PC-9 (cell line): Measurements from ENCODE around the gene SNTG2. TPM values are rescaled to one million over a fixed set of nuclear protein-coding genes. Genes with fewer than 3 reads are reported as not detected.

Experiments used
- BruUV-seq: library from RNA; stranded (reverse); fragments of 400-500 nt; replicated peaks from 2 replicates; lab custom pipeline; 2021; lab: Mats Ljungman, UMichigan
- CTCF ChIA-PET: fragments of 300-600 bp; sonication (Branson Sonifier 250); formaldehyde crosslinking; loops from one replicate; lab custom pipeline; 2022; ENCODE audit warnings: antibody characterized with exemption; lab: Charles Lee
- POLR2A ChIA-PET: fragments of 300-600 bp; sonication (Branson Sonifier 250); formaldehyde crosslinking; loops from one replicate; lab custom pipeline; 2022; ENCODE audit warnings: antibody characterized with exemption; ENCODE audit not compliant: unreplicated experiment; lab: Charles Lee
- DNase-seq, 2 experiments: peaks; one replicate each; pipeline versions ENCODE4 v3.0.0 to v3.0.0-alpha.2; 2015 to 2022; ENCODE audit warnings: mixed read lengths in 1 of 2
- H2AFZ ChIP-seq: fragments of 200-600 bp; sonication (generic); 2 replicates; pipeline ENCODE4 v1.8.1; 2017; ENCODE audit warnings: antibody characterized with exemption
- H3F3A ChIP-seq: fragments of 200-600 bp; sonication (generic); 2 replicates; pipeline ENCODE4 v1.8.1; 2017; ENCODE audit warnings: antibody characterized with exemption, mild to moderate bottlenecking, low read depth; ENCODE audit not compliant: insufficient read depth
- H3K27ac ChIP-seq: fragments of 200-600 bp; sonication (generic); 2 replicates; pipeline ENCODE4 v1.6.1; 2016; ENCODE audit warnings: mixed run types
- H3K27me3 ChIP-seq: fragments of 200-600 bp; sonication (generic); 2 replicates; pipeline ENCODE4 v1.6.1; 2016; ENCODE audit warnings: low read depth, mixed run types; ENCODE audit not compliant: insufficient read depth
- H3K36me3 ChIP-seq: fragments of 200-600 bp; sonication (generic); 2 replicates; pipeline ENCODE4 v1.6.1; 2016; ENCODE audit warnings: low read depth, mixed run types
- H3K4me1 ChIP-seq: fragments of 200-600 bp; sonication (generic); replicated peaks from 2 replicates; pipeline ENCODE4 v1.6.1; 2016; ENCODE audit warnings: mixed run types; ENCODE audit not compliant: insufficient read depth
- H3K4me2 ChIP-seq: fragments of 200-600 bp; sonication (generic); 2 replicates; pipeline ENCODE4 v1.6.1; 2017; ENCODE audit warnings: mixed run types
- H3K4me3 ChIP-seq: fragments of 200-600 bp; sonication (generic); 2 replicates; pipeline ENCODE4 v1.6.1; 2016; ENCODE audit warnings: mixed run types
- H3K79me2 ChIP-seq: fragments of 200-600 bp; sonication (generic); 2 replicates; pipeline ENCODE4 v1.6.1; 2017; ENCODE audit warnings: low read depth, mixed run types
- H3K9me2 ChIP-seq: fragments of 200-600 bp; sonication (generic); 2 replicates; pipeline ENCODE4 v1.8.1; 2017; ENCODE audit warnings: mild to moderate bottlenecking; ENCODE audit not compliant: insufficient read depth
- H3K9me3 ChIP-seq: fragments of 200-600 bp; sonication (generic); 2 replicates; pipeline ENCODE4 v1.8.1; 2016; ENCODE audit warnings: low read depth; ENCODE audit not compliant: insufficient read depth
- H4K20me1 ChIP-seq: fragments of 200-600 bp; sonication (generic); 2 replicates; pipeline ENCODE4 v1.8.1; 2017; ENCODE audit not compliant: insufficient read depth
- CTCF ChIP-seq: fragments of 200-600 bp; sonication (generic); conservative IDR thresholded peaks from 2 replicates; pipeline ENCODE4 v1.6.1; 2017; ENCODE audit warnings: mixed run types, antibody characterized with exemption, mild to moderate bottlenecking, moderate library complexity
- EZH2 ChIP-seq: fragments of 200-600 bp; sonication (generic); IDR thresholded peaks from 2 replicates; pipeline ENCODE4 v1.8.0; 2017; ENCODE audit warnings: antibody characterized with exemption, low read depth
- intact Hi-C: fragments of 100-400 bp; cut with micrococcal nuclease; formaldehyde crosslinking; loops from one replicate; pipeline ENCODE4 v1.10.0; 2022; ENCODE audit not compliant: unreplicated experiment
- total RNA-seq: library from RNA; stranded (reverse); gene quantifications from 2 replicates; pipeline ENCODE4 v1.2.3, GENCODE V29; 2021

The SNTG2 gene
- total RNA-seq, 1 experiment from 2014 or later, result not detected

- Histone ChIP-seq H3K36me3 (no peaks in the 10 kb centered on the region), H3K27me3 (peaks cover 99% of the 10 kb centered on the region), H3F3A (no peaks in the 10 kb centered on the region), H3K4me2 (no peak overlapping the region), H3K9me2 (no peaks in the 10 kb centered on the region), H3K79me2 (no peaks in the 10 kb centered on the region), H3K9me3 (no peaks in the 10 kb centered on the region), H3K4me1 (no peaks in the 10 kb centered on the region), H2AFZ (no peak overlapping the region), H4K20me1 (no peaks in the 10 kb centered on the region), H3K4me3 (no peak overlapping the region), H3K27ac (no peak overlapping the region)
- CTCF ChIA-PET, result no interaction called here
- POLR2A ChIA-PET, result no interaction called here
- no TSS peak for BruUV-seq
- intact Hi-C loops, result no loop called here
- DNase-seq, result no peak
- no peak for TF ChIP-seq EZH2
- TF ChIP-seq CTCF, result no peak
Observed at GRCh38 chr2:920573-920972, 30.1 kb upstream of the SNTG2 start.

- CTCF ChIA-PET, result no interaction called here
- Histone ChIP-seq H3K36me3 (no peaks in the 10 kb centered on the region), H3K4me2 (no peak overlapping the region), H3K79me2 (no peaks in the 10 kb centered on the region), H3K27me3 (peaks cover 99% of the 10 kb centered on the region), H3K27ac (no peak overlapping the region), H3K9me2 (no peaks in the 10 kb centered on the region), H3K9me3 (no peaks in the 10 kb centered on the region), H2AFZ (no peak overlapping the region), H4K20me1 (no peaks in the 10 kb centered on the region), H3K4me1 (no peaks in the 10 kb centered on the region), H3F3A (no peaks in the 10 kb centered on the region), H3K4me3 (no peak overlapping the region)
- TF ChIP-seq CTCF (no peak), EZH2 (no peak)
- POLR2A ChIA-PET, result no interaction called here
- DNase-seq, result no peak
- intact Hi-C loops, result no loop called here
- BruUV-seq, result no TSS peak
Observed at GRCh38 chr2:920999-921398, 29.6 kb upstream of the SNTG2 start.

GRCh38 chr2:922185-922584, 28.5 kb upstream of the SNTG2 start:
- no peak for TF ChIP-seq CTCF
- TF ChIP-seq EZH2, result no peak
- no peak for DNase-seq
- intact Hi-C loops, result no loop called here
- no peaks in the 10 kb centered on the region for H3K9me2 ChIP-seq
- no peak overlapping the region for H3K4me2 ChIP-seq
- POLR2A ChIA-PET, result no interaction called here
- no peaks in the 10 kb centered on the region for H3K4me1 ChIP-seq
- CTCF ChIA-PET, result no interaction called here
- H2AFZ ChIP-seq, result no peak overlapping the region
- no peaks in the 10 kb centered on the region for H3K36me3 ChIP-seq
- no peak overlapping the region for H3K4me3 ChIP-seq
- no peaks in the 10 kb centered on the region for H4K20me1 ChIP-seq
- H3K9me3 ChIP-seq, result no peaks in the 10 kb centered on the region
- H3K79me2 ChIP-seq, result no peaks in the 10 kb centered on the region
- H3F3A ChIP-seq, result no peaks in the 10 kb centered on the region
- no TSS peak for BruUV-seq
- H3K27me3 ChIP-seq, result peaks cover 99% of the 10 kb centered on the region
- no peak overlapping the region for H3K27ac ChIP-seq
